Astrocyte of the hippocampus (primary cell): ENCODE results near the gene GRK1.
A peak's percentile ranks its signal among the peaks of the same experiment; 100 is the strongest.
"Not testable (repeated sequence)": the region's sequence is repeated elsewhere in the genome, so short reads cannot be mapped to it uniquely, and the experiment has no call there.

Source experiments
- DNase-seq: peaks from one replicate; pipeline ENCODE4 v3.0.0; 2011; ENCODE audit warnings: low read depth, low spot score

Gene GRK1

GRCh38 chr13:113665597-113666328 lies 1.3 kb upstream of the GRK1 start:
- no peak for DNase-seq

- no peak for DNase-seq
Measured at GRCh38 chr13:113666329-113666670, 719 bp upstream of the GRK1 start.

- no peak for DNase-seq
Measured at GRCh38 chr13:113667771-113668490, 912 bp downstream of the GRK1 start.

- DNase-seq, result no peak
Measured at GRCh38 chr13:113668491-113668971, 1.5 kb downstream of the GRK1 start.

GRCh38 chr13:113669231-113669754 lies 2.3 kb downstream of the GRK1 start:
- no peak for DNase-seq

- no peak for DNase-seq
Measured at GRCh38 chr13:113669755-113670341, 2.8 kb downstream of the GRK1 start.

GRCh38 chr13:113670541-113670940 lies 3.5 kb downstream of the GRK1 start:
- DNase-seq, result no peak

GRCh38 chr13:113671066-113672001 lies 4.3 kb downstream of the GRK1 start:
- DNase-seq, result no peak

GRCh38 chr13:113672002-113672651 lies 5.1 kb downstream of the GRK1 start:
- no peak for DNase-seq

- DNase-seq, result no peak
Measured at GRCh38 chr13:113722921-113723320, 55.9 kb downstream of the GRK1 start.

- DNase-seq, result no peak
Measured at GRCh38 chr13:113723410-113724015, 56.5 kb downstream of the GRK1 start.

GRCh38 chr13:113724016-113724758 lies 57.2 kb downstream of the GRK1 start:
- DNase-seq, result peak; percentile 16

- peak; percentile 91 for DNase-seq
Measured at GRCh38 chr13:113724780-113725315, 57.8 kb downstream of the GRK1 start.

GRCh38 chr13:113725329-113726105 lies 58.5 kb downstream of the GRK1 start:
- DNase-seq, result not testable (repeated sequence)

GRCh38 chr13:113726106-113726821 lies 59.2 kb downstream of the GRK1 start:
- DNase-seq, result peak; percentile 47

- peak; percentile 55 for DNase-seq
Measured at GRCh38 chr13:113726961-113727411, 60.0 kb downstream of the GRK1 start.

GRCh38 chr13:113728571-113729054 lies 61.6 kb downstream of the GRK1 start:
- no peak for DNase-seq
